ENCODE results near the gene NXNL2. TPM values are rescaled to one million over a fixed set of nuclear protein-coding genes. Genes with fewer than 3 reads are reported as not detected.

Gene NXNL2
- total and polyA plus RNA-seq, 10 of the 15 experiments (the other 5 are each of a cell fraction or from before 2014, with no cell fraction given), result not detected

DNA sequence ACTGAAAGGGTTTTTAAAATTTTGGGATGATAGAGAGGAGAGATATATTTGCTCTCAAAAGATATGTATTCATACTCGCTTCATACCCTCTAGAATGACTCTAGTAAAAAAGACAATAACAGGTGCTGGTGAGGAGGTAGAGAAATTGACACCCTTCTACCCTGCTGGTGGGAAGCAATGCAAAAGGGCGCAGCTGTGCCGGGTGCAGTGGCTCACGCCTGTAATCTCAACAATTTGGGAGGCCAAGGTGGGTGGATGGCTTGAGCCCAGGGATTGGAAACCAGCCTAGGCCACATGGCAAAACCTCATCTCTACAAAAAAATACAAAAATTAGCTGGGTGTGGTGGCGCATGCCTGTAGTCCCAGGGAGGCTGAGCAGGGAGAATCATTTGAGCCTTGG is 33.9 kb upstream of the NXNL2 start:
- no peak overlapping the region for H3K4me2 ChIP-seq (ENCODE audit: control insufficient read depth, insufficient read depth)
- no peak overlapping the region for H3K27ac ChIP-seq (ENCODE audit: control insufficient read depth, insufficient read depth)
- TF ChIP-seq POLR2A (IDR thresholded peaks at IDR 0.05; ENCODE audit: low read depth, low read length), result no peak
- TF ChIP-seq EED (IDR thresholded peaks at IDR 0.05; ENCODE audit: low read depth), result no peak
- TF ChIP-seq PAX5 (IDR thresholded peaks at IDR 0.05; ENCODE audit: borderline replicate concordance, low read depth, low read length), result no peak
- TF ChIP-seq CHD1 (IDR thresholded peaks at IDR 0.05; ENCODE audit: low read depth, low read length), result no peak
- TF ChIP-seq IKZF2 (IDR thresholded peaks at IDR 0.05), result no peak
- no peak for TF ChIP-seq BMI1 (IDR thresholded peaks at IDR 0.05; ENCODE audit: borderline replicate concordance)
- TF ChIP-seq NRF1 (conservative IDR thresholded peaks at IDR 0.05; ENCODE audit: low read depth, low read length), result no peak
- no peak for TF ChIP-seq NFYB (IDR thresholded peaks at IDR 0.05; ENCODE audit: insufficient read depth, low read depth, low read length)
- TF ChIP-seq EZH2 (IDR thresholded peaks at IDR 0.05; ENCODE audit: borderline replicate concordance, control insufficient read depth, low read depth, low read length), result no peak
- no peak for TF ChIP-seq RAD21 (IDR thresholded peaks at IDR 0.05; ENCODE audit: insufficient read depth, low read depth, low read length)
- TF ChIP-seq NR2C2 (IDR thresholded peaks at IDR 0.05; ENCODE audit: borderline replicate concordance, control insufficient read depth, insufficient read length, low read depth), result no peak
- TF ChIP-seq IKZF1 (conservative IDR thresholded peaks at IDR 0.05), result no peak
- no peak for TF ChIP-seq ZNF622 (IDR thresholded peaks at IDR 0.05)
- no peak for TF ChIP-seq SUZ12 (IDR thresholded peaks at IDR 0.05; ENCODE audit: unreplicated experiment)
- TF ChIP-seq SMAD5 (IDR thresholded peaks at IDR 0.05; ENCODE audit: low read depth), result no peak
- no peak for TF ChIP-seq NR2F1 (conservative IDR thresholded peaks at IDR 0.05)
- no peak for TF ChIP-seq ZNF384 (IDR thresholded peaks at IDR 0.05; ENCODE audit: borderline replicate concordance, low read depth, low read length)
- no peak for TF ChIP-seq STAT3 (IDR thresholded peaks at IDR 0.05; ENCODE audit: low read depth, low read length)
- TF ChIP-seq, protein P1, sequence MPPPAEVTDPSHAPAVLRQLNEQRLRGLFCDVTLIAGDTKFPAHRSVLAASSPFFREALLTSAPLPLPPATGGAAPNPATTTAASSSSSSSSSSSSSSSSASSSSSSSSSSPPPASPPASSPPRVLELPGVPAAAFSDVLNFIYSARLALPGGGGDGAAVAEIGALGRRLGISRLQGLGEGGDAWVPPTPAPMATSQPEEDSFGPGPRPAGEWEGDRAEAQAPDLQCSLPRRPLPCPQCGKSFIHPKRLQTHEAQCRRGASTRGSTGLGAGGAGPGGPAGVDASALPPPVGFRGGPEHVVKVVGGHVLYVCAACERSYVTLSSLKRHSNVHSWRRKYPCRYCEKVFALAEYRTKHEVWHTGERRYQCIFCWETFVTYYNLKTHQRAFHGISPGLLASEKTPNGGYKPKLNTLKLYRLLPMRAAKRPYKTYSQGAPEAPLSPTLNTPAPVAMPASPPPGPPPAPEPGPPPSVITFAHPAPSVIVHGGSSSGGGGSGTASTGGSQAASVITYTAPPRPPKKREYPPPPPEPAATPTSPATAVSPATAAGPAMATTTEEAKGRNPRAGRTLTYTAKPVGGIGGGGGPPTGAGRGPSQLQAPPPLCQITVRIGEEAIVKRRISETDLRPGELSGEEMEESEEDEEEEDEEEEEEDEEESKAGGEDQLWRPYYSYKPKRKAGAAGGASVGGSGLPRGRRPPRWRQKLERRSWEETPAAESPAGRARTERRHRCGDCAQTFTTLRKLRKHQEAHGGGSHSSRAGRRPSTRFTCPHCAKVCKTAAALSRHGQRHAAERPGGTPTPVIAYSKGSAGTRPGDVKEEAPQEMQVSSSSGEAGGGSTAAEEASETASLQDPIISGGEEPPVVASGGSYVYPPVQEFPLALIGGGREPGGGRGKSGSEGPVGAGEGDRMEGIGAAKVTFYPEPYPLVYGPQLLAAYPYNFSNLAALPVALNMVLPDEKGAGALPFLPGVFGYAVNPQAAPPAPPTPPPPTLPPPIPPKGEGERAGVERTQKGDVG (CRISPR knock-in tag; IDR thresholded peaks at IDR 0.05), result no peak
- no peak for TF ChIP-seq RBBP5 (conservative IDR thresholded peaks at IDR 0.05)
- SMC1A ChIA-PET (ENCODE audit: uncharacterized antibody, unreplicated experiment), result interaction anchor here (1.0 kb wide), 1 partner anchor 8 kb away, joined by 3 read pairs; no protein-coding TSS in a partner anchor
- H3K27me3 ChIP-seq (replicated peaks in 1 of 2; ENCODE audit: control insufficient read depth in 2 of 2, insufficient read depth in 2 of 2, low read length in 1 of 2), result no peaks in the 10 kb centered on the region
- CTCF ChIA-PET, result no interaction called here
- no peaks in the 10 kb centered on the region for H3K36me3 ChIP-seq (ENCODE audit: control insufficient read depth in 2 of 2, insufficient read depth in 2 of 2, low read length in 1 of 2)
- no peak for DNase-seq (ENCODE audit: low read depth, low spot score)
- no peaks in the 10 kb centered on the region for H3K4me1 ChIP-seq (ENCODE audit: control insufficient read depth, insufficient read depth, low read length)
- POLR2A ChIA-PET, result no interaction called here
- no peak overlapping the region for H3K9ac ChIP-seq (ENCODE audit: control insufficient read depth, insufficient read depth, low read length)
- 42% methylated on average over 5 of the region's 5 CpGs for WGBS (ENCODE audit: insufficient coverage, insufficient replicate concordance, low lambda C conversion rate, missing lambda C conversion rate)
- RAD21 ChIA-PET (ENCODE audit: unreplicated experiment), result interaction anchor here (0.6 kb wide), 1 partner anchor 40 kb away, joined by 7 read pairs; no protein-coding TSS in a partner anchor
- H4K20me1 ChIP-seq (ENCODE audit: control insufficient read depth, insufficient read depth), result no peaks in the 10 kb centered on the region
- intact Hi-C loops (cut with micrococcal nuclease; ENCODE audit: unreplicated experiment) (no loop called here), in situ Hi-C loops (cut with MboI) (no loop called here)
- no TSS peak for BruUV-seq (replicated peaks)
- no peaks in the 10 kb centered on the region for H3K79me2 ChIP-seq (ENCODE audit: control insufficient read depth, insufficient read depth, low read length)
- no peak for ATAC-seq
- no peak overlapping the region for H3K4me3 ChIP-seq
- no peaks in the 10 kb centered on the region for H3K9me3 ChIP-seq (replicated peaks; ENCODE audit: control insufficient read depth, insufficient read depth, low read length)
- no peak for FAIRE-seq
- H2AFZ ChIP-seq (ENCODE audit: control insufficient read depth, low read depth, low read length), result no peak overlapping the region
